Measurements from ENCODE around the gene R3HCC1L.
"Not testable (repeated sequence)": the region's sequence is repeated elsewhere in the genome, so short reads cannot be mapped to it uniquely, and the experiment has no call there.

Gene R3HCC1L

GRCh38 chr10:98149858-98150257, 15.4 kb downstream of the R3HCC1L start:
- TF ChIP-seq ZNF70 (CRISPR knock-in tag; IDR thresholded peaks at IDR 0.05) (no peak), PPARA (CRISPR knock-in tag; IDR thresholded peaks at IDR 0.05; ENCODE audit: borderline replicate concordance) (no peak), BACH2 (CRISPR knock-in tag; IDR thresholded peaks at IDR 0.05; ENCODE audit: borderline replicate concordance) (no peak), OSR1 (CRISPR knock-in tag; IDR thresholded peaks at IDR 0.05) (no peak), CREB5 (CRISPR knock-in tag; IDR thresholded peaks at IDR 0.05; ENCODE audit: low read depth) (no peak), PATZ1 (CRISPR knock-in tag; IDR thresholded peaks at IDR 0.05; ENCODE audit: borderline replicate concordance) (no peak), TOX (CRISPR knock-in tag; IDR thresholded peaks at IDR 0.05; ENCODE audit: borderline replicate concordance) (no peak)
- no peak for ATAC-seq

- TF ChIP-seq CSRNP3 (CRISPR knock-in tag; IDR thresholded peaks at IDR 0.05) (no peak), ZFP3 (CRISPR knock-in tag; IDR thresholded peaks at IDR 0.05) (no peak), ARNTL (CRISPR knock-in tag; IDR thresholded peaks at IDR 0.05; ENCODE audit: borderline replicate concordance, low read depth) (no peak), ZNF70 (CRISPR knock-in tag; IDR thresholded peaks at IDR 0.05) (no peak), POU6F1 (CRISPR knock-in tag; IDR thresholded peaks at IDR 0.05; ENCODE audit: borderline replicate concordance, low read depth) (no peak), ZNF565 (CRISPR knock-in tag; conservative IDR thresholded peaks at IDR 0.05; ENCODE audit: low read depth) (no peak), ZC3H10 (CRISPR knock-in tag; IDR thresholded peaks at IDR 0.05) (no peak), CREB5 (CRISPR knock-in tag; IDR thresholded peaks at IDR 0.05; ENCODE audit: low read depth) (no peak), TCF4 (CRISPR knock-in tag; IDR thresholded peaks at IDR 0.05; ENCODE audit: borderline replicate concordance) (no peak)
- ATAC-seq: no peak
Measured at GRCh38 chr10:98150544-98150943, 16.1 kb downstream of the R3HCC1L start.

GRCh38 chr10:98152778-98153177, 18.3 kb downstream of the R3HCC1L start:
- ATAC-seq: not testable (repeated sequence)

- peak; percentile 98 for ATAC-seq
Measured at GRCh38 chr10:98153213-98153958, 18.9 kb downstream of the R3HCC1L start.

- ATAC-seq: peak; percentile 53
- TF ChIP-seq TOX (CRISPR knock-in tag; IDR thresholded peaks at IDR 0.05; ENCODE audit: borderline replicate concordance) (no peak), OSR1 (CRISPR knock-in tag; IDR thresholded peaks at IDR 0.05) (no peak), CREB5 (CRISPR knock-in tag; IDR thresholded peaks at IDR 0.05; ENCODE audit: low read depth) (no peak), ZNF565 (CRISPR knock-in tag; conservative IDR thresholded peaks at IDR 0.05; ENCODE audit: low read depth) (no peak), POU6F1 (CRISPR knock-in tag; IDR thresholded peaks at IDR 0.05; ENCODE audit: borderline replicate concordance, low read depth) (no peak)
Measured at GRCh38 chr10:98154076-98154475, 19.6 kb downstream of the R3HCC1L start.
